Testis (tissue), 2 donors: ENCODE data around the gene SYNGR1.

Experiments
- POLR2A ChIP-seq: fragments of 450-650 bp; IDR thresholded peaks from one replicate; pipeline ENCODE4 v1.6.1; 2017; ENCODE audit warnings: antibody characterized with exemption, mild to moderate bottlenecking, moderate library complexity
- TF ChIP-seq, protein P1 (sequence below), 3 experiments: fragments of 450-650 bp in 2 of 3; fragments of 200-600 bp in 1 of 3; sonication (generic) in 1 of 3; IDR thresholded peaks; one replicate each; pipeline ENCODE4 v1.5.1; 2016 to 2019; ENCODE audit warnings: antibody characterized with exemption in 3 of 3, mild to moderate bottlenecking in 2 of 3, moderate library complexity in 1 of 3

DNA sequence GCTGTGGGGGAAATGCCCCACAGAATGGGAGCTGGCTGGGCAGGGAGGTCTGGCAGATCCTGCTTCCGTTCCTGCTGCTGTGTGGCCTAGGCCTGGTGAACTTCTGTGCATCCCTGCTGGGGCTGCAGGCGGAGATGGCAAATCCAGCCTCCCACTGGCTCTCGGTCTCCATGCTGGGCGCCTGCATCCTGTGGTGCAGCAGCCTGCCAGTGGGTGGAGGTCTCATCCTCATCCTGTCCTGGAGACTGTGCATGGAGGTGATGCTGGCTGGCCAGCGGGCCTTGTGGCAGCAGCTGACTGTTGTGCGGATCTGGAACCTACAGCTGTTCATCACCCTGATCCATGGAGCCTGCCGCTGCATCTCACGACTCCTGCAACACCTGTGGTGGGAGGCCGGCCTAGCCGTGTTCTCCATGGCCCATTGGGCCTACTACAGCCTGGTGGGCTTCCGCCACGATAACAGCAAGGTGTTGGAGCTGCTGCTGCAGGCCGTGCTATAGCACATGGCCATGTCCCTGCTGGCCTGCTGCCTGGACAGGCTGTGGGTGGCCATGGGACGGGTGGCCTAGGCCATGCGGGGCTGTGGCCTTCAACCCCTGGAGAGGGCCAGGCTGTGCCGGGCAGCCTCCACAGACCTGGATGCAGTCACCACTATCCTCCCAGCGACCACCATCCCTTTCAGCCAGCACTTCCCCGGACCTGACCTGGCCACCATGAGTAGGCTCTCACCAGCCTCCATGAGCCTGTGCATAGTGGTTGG is 21.6 kb upstream of the SYNGR1 start:
- TF ChIP-seq, protein P1, sequence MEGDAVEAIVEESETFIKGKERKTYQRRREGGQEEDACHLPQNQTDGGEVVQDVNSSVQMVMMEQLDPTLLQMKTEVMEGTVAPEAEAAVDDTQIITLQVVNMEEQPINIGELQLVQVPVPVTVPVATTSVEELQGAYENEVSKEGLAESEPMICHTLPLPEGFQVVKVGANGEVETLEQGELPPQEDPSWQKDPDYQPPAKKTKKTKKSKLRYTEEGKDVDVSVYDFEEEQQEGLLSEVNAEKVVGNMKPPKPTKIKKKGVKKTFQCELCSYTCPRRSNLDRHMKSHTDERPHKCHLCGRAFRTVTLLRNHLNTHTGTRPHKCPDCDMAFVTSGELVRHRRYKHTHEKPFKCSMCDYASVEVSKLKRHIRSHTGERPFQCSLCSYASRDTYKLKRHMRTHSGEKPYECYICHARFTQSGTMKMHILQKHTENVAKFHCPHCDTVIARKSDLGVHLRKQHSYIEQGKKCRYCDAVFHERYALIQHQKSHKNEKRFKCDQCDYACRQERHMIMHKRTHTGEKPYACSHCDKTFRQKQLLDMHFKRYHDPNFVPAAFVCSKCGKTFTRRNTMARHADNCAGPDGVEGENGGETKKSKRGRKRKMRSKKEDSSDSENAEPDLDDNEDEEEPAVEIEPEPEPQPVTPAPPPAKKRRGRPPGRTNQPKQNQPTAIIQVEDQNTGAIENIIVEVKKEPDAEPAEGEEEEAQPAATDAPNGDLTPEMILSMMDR (IDR thresholded peaks at IDR 0.05) = no peak
- TF ChIP-seq POLR2A = no peak
